ENCODE measurements around the gene PFDN6.
"Not testable (repeated sequence)": the region's sequence is repeated elsewhere in the genome, so short reads cannot be mapped to it uniquely, and the experiment has no call there.

DNA sequence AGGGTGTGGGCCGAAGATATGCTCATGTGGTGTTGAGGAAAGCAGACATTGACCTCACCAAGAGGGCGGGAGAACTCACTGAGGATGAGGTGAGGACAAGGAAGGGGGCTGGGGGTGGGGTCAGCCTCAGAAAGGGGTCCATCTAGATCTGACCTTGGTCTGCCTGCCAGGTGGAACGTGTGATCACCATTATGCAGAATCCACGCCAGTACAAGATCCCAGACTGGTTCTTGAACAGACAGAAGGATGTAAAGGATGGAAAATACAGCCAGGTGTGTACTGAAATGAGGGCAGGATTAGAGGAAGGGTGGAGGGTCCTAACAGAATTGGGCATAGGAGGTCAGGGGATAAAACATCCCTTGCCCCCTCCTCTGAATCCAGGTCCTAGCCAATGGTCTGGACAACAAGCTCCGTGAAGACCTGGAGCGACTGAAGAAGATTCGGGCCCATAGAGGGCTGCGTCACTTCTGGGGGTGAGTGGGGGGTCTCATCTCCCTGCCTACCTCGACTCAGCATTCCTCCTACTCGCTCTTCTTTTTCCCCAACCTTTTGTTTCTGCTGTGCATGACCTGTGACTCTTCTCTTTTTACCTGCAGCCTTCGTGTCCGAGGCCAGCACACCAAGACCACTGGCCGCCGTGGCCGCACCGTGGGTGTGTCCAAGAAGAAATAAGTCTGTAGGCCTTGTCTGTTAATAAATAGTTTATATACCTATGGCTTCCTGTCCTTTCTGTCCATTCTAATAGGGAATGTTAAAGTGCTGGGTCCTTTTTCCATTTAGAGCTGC lies 13.4 kb upstream of the PFDN6 start:
- TF ChIP-seq, protein P1, sequence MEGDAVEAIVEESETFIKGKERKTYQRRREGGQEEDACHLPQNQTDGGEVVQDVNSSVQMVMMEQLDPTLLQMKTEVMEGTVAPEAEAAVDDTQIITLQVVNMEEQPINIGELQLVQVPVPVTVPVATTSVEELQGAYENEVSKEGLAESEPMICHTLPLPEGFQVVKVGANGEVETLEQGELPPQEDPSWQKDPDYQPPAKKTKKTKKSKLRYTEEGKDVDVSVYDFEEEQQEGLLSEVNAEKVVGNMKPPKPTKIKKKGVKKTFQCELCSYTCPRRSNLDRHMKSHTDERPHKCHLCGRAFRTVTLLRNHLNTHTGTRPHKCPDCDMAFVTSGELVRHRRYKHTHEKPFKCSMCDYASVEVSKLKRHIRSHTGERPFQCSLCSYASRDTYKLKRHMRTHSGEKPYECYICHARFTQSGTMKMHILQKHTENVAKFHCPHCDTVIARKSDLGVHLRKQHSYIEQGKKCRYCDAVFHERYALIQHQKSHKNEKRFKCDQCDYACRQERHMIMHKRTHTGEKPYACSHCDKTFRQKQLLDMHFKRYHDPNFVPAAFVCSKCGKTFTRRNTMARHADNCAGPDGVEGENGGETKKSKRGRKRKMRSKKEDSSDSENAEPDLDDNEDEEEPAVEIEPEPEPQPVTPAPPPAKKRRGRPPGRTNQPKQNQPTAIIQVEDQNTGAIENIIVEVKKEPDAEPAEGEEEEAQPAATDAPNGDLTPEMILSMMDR (IDR thresholded peaks at IDR 0.05), result not testable (repeated sequence)
- TF ChIP-seq POLR2AphosphoS5 (IDR thresholded peaks at IDR 0.05; ENCODE audit: insufficient read depth in 1 of 2, low read depth in 1 of 2), result not testable (repeated sequence)
